ENCODE results near the gene CFP. TPM values are rescaled to one million over a fixed set of nuclear protein-coding genes. Genes with fewer than 3 reads are reported as not detected.

The CFP gene
- total RNA-seq, 2 donors from 2014 or later, result 3.9 to 10.9 TPM

DNA sequence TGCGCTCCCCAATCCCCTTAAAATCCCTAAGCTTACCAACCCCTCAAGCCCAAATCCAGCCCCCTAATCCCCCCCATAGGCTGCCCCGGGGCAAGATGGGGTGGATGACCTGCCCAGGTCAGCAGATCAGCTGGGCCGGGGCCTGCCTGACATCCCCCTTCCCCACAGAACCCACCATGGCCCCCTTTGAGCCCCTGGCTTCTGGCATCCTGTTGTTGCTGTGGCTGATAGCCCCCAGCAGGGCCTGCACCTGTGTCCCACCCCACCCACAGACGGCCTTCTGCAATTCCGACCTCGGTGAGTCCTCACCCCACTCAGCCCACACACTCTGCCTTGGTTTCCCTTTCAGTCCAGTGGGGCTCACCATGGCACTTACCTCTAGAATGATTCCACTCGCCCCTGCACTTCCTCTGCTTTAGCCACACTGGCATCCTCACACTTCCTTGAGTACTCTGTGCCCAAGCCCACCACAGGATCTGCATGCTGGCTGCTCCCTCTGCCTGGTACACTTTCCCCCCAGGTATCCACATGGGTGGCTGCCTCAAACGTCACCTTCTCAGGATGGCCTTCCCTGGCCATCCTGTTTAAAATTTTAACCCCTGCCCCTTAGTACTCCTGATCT, 46.4 kb downstream of the CFP start:
- intact Hi-C loops (cut with DNase I), result no loop called here
- DNase-seq, result no peak

DNA sequence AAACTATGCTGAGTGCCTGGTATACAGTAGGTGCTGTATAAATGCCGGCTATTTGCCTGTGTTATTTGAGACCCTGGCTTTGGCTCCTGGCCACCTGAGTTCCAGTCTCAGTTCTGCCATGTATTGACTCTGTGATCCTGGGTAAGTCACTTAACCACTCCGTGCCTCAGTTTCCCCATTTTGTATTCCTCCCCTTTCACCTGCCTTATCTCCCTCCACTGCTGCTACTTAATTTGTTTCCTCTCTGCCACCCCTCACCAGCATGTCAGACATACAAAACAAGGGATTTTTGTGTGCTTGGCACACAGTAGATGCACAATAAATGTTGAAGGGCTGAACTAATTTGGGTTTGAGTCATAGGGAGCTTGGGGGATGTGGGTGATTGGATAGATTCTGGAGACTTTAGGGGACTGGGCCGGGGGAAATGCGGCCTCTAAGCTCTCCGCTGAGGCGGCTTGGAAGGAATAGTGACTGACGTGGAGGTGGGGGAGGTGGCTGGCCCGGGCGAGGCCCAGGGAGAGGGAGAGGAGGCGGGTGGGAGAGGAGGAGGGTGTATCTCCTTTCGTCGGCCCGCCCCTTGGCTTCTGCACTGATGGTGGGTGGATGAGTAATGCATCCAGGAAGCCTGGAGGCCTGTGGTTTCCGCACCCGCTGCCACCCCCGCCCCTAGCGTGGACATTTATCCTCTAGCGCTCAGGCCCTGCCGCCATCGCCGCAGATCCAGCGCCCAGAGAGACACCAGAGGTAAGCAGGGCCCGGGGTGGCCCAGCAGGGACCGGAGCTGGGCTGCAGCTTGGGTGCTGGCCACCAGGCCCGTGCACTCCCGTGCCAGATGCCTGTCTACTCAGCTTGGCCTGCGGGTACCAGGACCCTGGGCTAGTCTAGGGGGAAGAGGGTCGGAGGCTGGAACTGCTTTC, 47.7 kb downstream of the CFP start, which contains the start of gene TIMP1:
TIMP1 (plus strand) TSS at position 706 of the 917 bp plus-strand sequence. CDS start 980 bp downstream, outside the sequence.
- intact Hi-C loops (cut with DNase I), result no loop called here
- peak; percentile 93 to 95 for ATAC-seq

More for the DNA sequence above, 46.4 kb downstream of the CFP start:
- no peak for ATAC-seq

DNA sequence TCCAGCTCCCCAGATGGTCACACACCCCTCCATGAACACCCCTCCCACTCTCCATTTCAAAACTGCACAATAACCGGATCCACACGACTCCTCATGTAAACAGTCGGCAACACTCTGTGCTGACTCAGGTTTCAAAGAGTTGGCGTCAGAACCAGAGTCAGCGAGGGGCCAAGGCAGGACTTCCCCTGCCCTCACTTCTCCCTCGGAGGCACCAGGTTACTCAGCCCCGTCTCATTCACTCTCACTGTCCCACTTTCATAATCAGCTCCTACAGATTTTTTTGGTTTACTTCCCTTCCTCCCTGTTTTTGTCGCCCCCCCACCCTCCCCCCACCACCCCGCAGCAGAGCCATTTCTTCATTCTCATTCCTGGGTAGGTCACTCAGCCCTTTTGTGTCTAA, 50.2 kb downstream of the CFP start:
- peak in 1 of 2 donors; percentile 29 for ATAC-seq
- intact Hi-C loops (cut with DNase I), result no loop called here
- no peak for DNase-seq

More for the DNA sequence above, 47.7 kb downstream of the CFP start, which contains the start of gene TIMP1:
- DNase-seq, result peak; percentile 94

DNA sequence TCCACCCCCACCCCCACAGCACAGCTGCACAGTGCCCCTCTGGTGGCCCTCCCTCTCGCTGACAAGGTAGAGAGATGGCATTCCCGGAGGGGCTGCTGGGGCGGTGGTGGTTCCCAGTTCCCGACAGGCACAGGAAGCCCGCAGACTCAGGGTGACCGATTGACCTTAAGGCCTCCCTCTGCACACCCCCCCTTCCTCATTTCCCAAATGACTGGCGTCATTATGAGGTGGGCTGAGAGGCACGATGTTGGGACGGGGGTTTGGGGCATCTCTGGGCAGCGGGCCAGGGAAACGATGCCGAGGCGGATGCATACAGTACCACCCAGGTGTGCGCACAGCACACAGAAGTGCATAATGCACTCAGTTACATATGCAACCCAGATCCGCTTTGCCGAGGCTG, 51.0 kb downstream of the CFP start:
- no peak for ATAC-seq
- intact Hi-C loops (cut with DNase I), result no loop called here
- no peak for DNase-seq

DNA sequence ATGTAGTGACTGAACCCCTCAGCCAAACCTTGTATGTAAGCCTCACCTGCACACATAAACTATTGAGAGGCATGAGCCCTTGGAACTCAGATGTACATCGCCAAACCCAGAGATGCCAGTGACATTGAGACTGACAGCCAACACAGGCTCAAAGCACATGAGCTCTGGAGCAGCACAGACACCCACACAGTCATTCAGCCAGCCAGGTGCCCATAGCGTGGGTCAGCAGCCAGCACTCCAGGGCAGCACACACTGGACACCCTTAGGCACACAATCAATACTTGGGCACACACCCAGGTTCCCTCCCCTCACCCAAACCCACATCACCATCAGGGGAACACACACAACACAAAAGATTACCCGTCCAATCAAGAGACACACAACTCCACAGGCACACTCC, 51.8 kb downstream of the CFP start:
- intact Hi-C loops (cut with DNase I), result no loop called here
- ATAC-seq, result no peak
- no peak for DNase-seq

DNA sequence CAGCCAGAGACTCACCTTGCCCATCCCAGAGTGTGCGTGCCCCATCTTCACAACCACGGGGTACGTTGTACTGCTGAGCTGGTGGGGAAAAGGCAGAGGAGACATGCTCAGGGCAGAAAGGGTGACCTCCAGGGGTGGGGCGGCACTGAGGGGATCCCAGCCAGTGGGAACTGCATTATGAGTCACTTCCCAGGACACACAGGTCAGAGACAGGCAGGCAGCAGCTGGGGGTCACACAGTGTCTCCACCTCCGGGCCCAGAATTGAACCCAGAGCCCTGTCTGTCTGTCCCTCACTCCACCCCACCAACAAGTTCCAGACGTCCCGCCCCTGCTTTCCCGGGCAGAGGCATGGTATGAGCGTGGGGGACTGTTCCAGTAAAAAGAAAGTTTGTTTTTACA, 52.3 kb downstream of the CFP start:
- intact Hi-C loops (cut with DNase I), result no loop called here
- DNase-seq (no peak), ATAC-seq (no peak)

DNA sequence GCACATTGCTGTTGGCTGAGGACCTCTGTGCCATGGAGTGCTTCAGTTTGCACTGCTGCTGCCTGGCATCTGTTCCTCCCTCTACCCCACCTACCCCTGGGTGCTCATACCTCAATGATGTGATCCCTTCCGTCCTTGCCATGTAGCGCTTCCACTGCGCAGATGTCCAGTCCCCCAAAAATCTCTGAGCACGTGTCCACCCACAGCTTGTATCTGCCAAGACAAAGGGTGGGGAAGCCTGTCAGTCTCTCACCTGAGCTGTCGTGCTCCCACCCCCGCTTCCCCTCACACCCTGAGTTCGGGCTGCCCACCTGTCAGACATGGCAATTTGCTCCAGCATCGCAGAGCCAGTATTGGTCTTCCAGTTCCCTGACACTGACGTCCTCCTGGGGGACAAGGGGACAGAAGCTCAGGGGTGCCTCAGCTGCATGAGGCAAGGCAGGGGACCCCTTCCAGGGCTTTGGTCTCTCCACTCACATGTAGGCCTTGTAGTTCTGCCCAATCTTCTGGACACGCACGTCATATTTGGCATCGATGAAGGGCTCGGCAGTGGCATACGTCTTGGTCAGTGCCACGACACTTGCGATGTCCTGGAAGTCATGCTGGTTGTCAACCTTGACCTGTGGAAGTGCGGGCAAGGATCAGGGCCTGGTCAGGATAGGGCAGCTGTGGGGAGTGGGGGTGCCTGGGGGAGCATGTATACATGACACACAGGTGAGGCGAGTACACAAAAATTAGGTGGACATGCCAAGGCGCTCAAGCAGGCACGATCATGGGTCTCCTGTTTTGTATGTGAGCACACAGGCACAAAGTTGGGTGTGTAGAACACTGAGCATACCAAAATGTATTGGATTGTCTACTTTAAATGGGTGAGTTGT, 53.5 kb downstream of the CFP start:
- intact Hi-C loops (cut with DNase I), result no loop called here
- ATAC-seq (no peak), DNase-seq (no peak)

DNA sequence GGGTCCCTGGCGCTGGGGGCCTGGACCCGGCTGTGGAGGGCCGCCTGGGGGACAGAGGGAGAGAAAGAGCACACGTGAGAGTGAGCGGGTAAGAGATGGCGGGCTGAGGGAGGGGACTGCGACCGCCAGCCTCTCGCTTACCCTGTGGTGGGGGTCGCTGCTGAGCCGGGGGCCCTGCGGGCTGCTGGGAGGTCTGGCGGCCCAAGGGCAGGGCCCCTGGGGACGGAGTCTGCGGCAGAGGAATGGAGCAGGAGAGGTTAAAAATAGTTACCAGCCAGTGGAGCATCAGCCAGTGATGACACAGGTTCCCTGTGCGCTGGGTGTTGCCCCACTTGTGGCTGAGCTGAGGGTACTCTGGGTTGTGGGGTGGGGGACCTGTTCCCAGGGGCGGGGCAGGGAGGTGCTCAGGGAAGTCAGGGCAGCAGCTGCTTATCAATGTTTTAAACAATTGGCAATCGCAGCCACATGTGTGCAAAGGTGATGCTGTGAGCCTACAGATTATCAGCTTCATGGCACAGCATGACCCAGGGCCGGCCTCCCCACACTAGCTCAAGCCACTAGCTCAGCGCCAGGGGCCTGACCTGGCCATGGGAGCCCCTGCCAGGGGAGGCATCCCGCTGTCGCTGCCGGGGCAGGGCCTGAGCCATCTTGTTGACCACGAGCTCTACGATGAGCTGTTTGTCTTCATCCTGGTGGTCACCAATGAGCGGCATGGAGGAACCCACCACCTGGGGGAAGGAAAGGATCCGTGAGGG, 55.0 kb downstream of the CFP start:
- intact Hi-C loops (cut with DNase I), result no loop called here
- no peak for DNase-seq
- peak; percentile 4 to 23 for ATAC-seq

DNA sequence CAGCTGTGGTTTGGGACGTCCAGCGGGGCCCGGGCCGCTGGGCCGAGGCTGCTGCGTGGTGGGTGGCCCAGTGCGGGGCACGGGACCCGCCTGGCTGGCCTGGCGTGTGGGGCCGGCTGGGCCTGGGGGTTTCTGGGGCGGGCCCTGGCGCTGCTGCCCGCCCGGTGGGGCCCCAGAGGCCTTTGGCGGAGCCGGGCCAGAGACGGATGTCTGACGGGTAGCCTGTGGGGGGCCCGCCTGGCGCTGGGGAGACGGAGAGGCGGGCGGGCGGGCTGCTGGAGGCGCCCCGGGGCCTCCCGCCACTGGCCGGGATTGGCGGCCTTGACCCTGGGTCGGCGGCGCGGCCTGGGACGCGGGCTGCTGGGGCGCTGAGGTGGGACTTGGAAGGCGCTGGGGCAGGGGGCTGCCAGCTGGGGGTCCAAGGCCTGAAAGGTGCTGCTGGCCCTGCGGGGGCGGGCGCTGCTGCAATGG, 55.6 kb downstream of the CFP start:
- DNase-seq (no peak), ATAC-seq (peak; percentile 44 to 50)
- intact Hi-C loops (cut with DNase I), result no loop called here

DNA sequence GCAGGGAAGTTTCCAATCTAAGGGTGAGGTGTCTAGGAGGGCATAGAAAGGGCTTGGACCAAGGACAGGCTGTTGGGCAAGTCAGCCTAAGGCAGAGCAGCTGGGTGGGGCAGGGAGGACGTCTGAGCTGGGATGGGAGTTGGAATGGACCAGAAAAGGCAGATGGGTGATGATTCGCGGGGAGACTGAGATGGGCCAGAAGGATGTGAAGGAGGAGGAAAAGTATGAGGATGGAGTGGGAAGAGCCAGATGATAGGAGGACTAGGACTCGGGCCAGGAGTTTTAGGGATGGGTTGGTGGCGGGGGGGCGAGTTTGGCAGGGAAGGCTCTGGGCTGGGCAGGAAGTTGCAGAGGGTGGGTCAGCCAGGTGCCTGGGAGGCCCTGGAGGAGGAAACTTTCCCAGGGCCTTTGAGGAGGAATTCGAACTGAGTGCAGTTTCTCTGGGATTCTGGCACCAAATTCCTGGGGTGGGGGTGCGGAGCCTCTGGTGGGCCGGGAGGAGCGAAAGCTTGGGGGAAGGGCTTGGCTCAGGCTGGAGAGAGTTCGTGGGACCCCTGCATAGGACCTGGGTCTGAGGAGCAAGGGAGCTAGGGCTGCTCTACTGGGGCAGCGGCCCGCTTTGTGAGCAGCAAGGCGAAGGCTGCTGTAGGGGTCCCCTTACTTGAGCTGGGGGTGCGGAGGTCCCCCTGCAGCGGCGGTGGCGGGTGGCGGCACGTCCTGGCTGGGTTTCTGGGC, 56.2 kb downstream of the CFP start:
- intact Hi-C loops (cut with DNase I), result no loop called here
- peak; percentile 53 to 80 for ATAC-seq
- DNase-seq, result peak; percentile 62

Small RNAs within 50 kb of the gene (microRNA-seq; reads per million reads assigned to microRNA genes)
- gene MIR4769, result 0 to 0.20 reads per million in 2 donors

Other genes with a start within 250 kb of the CFP start
- gene ZNF41, start 146.7 kb downstream of the CFP start, total RNA-seq, result 10 to 100 TPM; 10.8 to 14.7 TPM
- 10 to 100 TPM; 64.4 to 75.0 TPM for gene ARAF, start 68.7 kb downstream of the CFP start, total RNA-seq
- gene TIMP1, start 47.5 kb downstream of the CFP start, total RNA-seq, result 100 to 1,000 TPM; 377 to 605 TPM
- 1 to 10 TPM; 4.4 to 7.0 TPM for gene SYN1, start 10.1 kb downstream of the CFP start, total RNA-seq
- gene ELK1, start 20.6 kb upstream of the CFP start, total RNA-seq, result 10 to 100 TPM; 18.5 to 32.2 TPM
- 10 to 100 TPM; 89.6 to 99.9 TPM for gene UXT, start 29.2 kb upstream of the CFP start, total RNA-seq
- gene ZNF81, start 207.0 kb upstream of the CFP start, total RNA-seq, result 1 to 10 TPM; 7.0 to 7.6 TPM